ENCODE measurements around the gene HOXB8. TPM values are rescaled to one million over a fixed set of nuclear protein-coding genes. Genes with fewer than 3 reads are reported as not detected.
A peak's percentile ranks its signal among the peaks of the same experiment; 100 is the strongest.

The HOXB8 gene
- polyA plus RNA-seq, 1 donor from 2014 or later: not detected

DNA sequence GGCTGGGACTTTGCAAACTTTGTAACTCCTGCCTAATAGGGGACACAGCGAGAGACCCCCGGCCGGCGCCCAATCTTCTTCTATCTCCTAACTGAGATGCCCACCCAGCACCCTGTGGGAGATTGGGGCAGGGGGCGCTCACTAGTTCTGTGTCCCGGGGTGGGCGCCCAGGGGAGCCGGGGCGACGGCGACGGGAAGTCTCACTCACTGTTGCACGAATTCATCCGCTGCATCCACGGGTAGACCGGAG, 17.6 kb downstream of the HOXB8 start:
- Histone ChIP-seq H3K27me3 (ENCODE audit: insufficient read depth, low read depth, low read length) (peaks cover 100% of the 10 kb centered on the region), H3K36me3 (ENCODE audit: insufficient read depth, low read length) (no peaks in the 10 kb centered on the region), H3K79me2 (replicated peaks; ENCODE audit: insufficient read depth, low read length) (no peaks in the 10 kb centered on the region), H3K27ac (ENCODE audit: low read length) (no peak overlapping the region), H2AFZ (ENCODE audit: low read depth, low read length) (no peak overlapping the region), H3K4me2 (ENCODE audit: low read length) (no peak overlapping the region), H4K20me1 (ENCODE audit: insufficient read depth) (no peaks in the 10 kb centered on the region), H3K9ac (ENCODE audit: low read length) (no peak overlapping the region), H3K9me2 (ENCODE audit: insufficient read depth, low read length) (no peaks in the 10 kb centered on the region), H3K4me3 (ENCODE audit: low read length) (peak overlapping the region; percentile 25), H3K9me3 (ENCODE audit: low read length) (peaks cover 6% of the 10 kb centered on the region), H3F3A (ENCODE audit: insufficient read depth, low read length, poor library complexity, severe bottlenecking) (no peaks in the 10 kb centered on the region)
- TF ChIP-seq, protein P1, sequence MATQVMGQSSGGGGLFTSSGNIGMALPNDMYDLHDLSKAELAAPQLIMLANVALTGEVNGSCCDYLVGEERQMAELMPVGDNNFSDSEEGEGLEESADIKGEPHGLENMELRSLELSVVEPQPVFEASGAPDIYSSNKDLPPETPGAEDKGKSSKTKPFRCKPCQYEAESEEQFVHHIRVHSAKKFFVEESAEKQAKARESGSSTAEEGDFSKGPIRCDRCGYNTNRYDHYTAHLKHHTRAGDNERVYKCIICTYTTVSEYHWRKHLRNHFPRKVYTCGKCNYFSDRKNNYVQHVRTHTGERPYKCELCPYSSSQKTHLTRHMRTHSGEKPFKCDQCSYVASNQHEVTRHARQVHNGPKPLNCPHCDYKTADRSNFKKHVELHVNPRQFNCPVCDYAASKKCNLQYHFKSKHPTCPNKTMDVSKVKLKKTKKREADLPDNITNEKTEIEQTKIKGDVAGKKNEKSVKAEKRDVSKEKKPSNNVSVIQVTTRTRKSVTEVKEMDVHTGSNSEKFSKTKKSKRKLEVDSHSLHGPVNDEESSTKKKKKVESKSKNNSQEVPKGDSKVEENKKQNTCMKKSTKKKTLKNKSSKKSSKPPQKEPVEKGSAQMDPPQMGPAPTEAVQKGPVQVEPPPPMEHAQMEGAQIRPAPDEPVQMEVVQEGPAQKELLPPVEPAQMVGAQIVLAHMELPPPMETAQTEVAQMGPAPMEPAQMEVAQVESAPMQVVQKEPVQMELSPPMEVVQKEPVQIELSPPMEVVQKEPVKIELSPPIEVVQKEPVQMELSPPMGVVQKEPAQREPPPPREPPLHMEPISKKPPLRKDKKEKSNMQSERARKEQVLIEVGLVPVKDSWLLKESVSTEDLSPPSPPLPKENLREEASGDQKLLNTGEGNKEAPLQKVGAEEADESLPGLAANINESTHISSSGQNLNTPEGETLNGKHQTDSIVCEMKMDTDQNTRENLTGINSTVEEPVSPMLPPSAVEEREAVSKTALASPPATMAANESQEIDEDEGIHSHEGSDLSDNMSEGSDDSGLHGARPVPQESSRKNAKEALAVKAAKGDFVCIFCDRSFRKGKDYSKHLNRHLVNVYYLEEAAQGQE (IDR thresholded peaks at IDR 0.05; ENCODE audit: borderline replicate concordance): no peak
- TF ChIP-seq RAD21 (conservative IDR thresholded peaks at IDR 0.05) (no peak), EZH2 (IDR thresholded peaks at IDR 0.05; ENCODE audit: borderline replicate concordance, insufficient read depth, low read length, poor library complexity, severe bottlenecking) (no peak), MXI1 (conservative IDR thresholded peaks at IDR 0.05; ENCODE audit: poor library complexity, severe bottlenecking) (no peak), POLR2AphosphoS5 (IDR thresholded peaks at IDR 0.05) (no peak), TAF1 (IDR thresholded peaks at IDR 0.05; ENCODE audit: low read depth) (no peak), EP300 (conservative IDR thresholded peaks at IDR 0.05; ENCODE audit: poor library complexity, severe bottlenecking) (no peak), SMC3 (conservative IDR thresholded peaks at IDR 0.05; ENCODE audit: poor library complexity) (no peak)
- TF ChIP-seq, protein P2, sequence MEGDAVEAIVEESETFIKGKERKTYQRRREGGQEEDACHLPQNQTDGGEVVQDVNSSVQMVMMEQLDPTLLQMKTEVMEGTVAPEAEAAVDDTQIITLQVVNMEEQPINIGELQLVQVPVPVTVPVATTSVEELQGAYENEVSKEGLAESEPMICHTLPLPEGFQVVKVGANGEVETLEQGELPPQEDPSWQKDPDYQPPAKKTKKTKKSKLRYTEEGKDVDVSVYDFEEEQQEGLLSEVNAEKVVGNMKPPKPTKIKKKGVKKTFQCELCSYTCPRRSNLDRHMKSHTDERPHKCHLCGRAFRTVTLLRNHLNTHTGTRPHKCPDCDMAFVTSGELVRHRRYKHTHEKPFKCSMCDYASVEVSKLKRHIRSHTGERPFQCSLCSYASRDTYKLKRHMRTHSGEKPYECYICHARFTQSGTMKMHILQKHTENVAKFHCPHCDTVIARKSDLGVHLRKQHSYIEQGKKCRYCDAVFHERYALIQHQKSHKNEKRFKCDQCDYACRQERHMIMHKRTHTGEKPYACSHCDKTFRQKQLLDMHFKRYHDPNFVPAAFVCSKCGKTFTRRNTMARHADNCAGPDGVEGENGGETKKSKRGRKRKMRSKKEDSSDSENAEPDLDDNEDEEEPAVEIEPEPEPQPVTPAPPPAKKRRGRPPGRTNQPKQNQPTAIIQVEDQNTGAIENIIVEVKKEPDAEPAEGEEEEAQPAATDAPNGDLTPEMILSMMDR (IDR thresholded peaks at IDR 0.05; ENCODE audit: poor library complexity, severe bottlenecking): no peak

DNA sequence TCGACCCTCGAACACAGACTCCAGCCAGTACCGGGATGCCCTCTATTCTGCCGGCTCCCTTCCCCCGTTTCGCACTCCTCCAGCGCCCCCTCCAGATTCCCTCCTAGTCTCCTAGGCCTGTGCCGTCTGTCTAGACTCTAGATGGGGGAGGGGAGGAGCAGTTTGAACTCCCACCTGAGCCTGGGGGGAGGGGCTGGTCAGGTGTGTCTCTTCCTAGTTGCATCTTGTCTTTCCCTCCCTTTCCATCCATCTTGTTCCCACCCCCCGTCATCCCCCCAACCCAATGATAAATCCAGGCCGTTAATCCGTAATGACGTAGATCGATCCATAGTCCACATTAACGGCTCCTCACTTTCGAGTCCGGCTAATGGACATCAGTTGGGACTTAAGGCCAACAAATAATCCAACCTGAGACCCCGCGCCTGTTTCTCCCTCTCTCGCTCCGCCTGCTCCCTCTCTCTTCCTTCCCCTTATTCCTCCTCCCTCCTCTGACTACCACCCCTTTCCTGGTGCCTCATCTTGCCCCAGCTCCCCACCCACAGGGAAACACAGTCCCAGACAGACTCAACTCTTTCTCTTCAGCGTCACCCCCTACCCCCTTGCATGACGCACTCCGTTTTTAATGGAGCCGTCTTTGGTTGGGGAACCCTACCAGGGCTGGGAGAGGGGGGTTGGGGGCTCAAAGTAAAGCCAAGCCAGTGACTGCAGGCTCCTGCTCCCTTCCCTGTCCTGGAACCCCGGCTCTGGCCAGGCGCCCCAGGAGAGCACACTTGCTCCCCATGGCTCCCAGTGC, 18.2 kb downstream of the HOXB8 start:
- Histone ChIP-seq H4K20me1 (ENCODE audit: insufficient read depth) (no peaks in the 10 kb centered on the region), H3K9me3 (ENCODE audit: low read length) (peaks cover 3% of the 10 kb centered on the region), H3K36me3 (ENCODE audit: insufficient read depth, low read length) (no peaks in the 10 kb centered on the region), H3K4me2 (ENCODE audit: low read length) (no peak overlapping the region), H3K27ac (ENCODE audit: low read length) (no peak overlapping the region), H3K9ac (ENCODE audit: low read length) (no peak overlapping the region), H2AFZ (ENCODE audit: low read depth, low read length) (no peak overlapping the region), H3K9me2 (ENCODE audit: insufficient read depth, low read length) (no peaks in the 10 kb centered on the region), H3F3A (ENCODE audit: insufficient read depth, low read length, poor library complexity, severe bottlenecking) (no peaks in the 10 kb centered on the region), H3K4me3 (ENCODE audit: low read length) (no peak overlapping the region), H3K79me2 (replicated peaks; ENCODE audit: insufficient read depth, low read length) (no peaks in the 10 kb centered on the region), H3K27me3 (ENCODE audit: insufficient read depth, low read depth, low read length) (peaks cover 100% of the 10 kb centered on the region)
- TF ChIP-seq, protein P2 (IDR thresholded peaks at IDR 0.05; ENCODE audit: poor library complexity, severe bottlenecking): no peak
- no peak for TF ChIP-seq RAD21 (conservative IDR thresholded peaks at IDR 0.05)

All from neural cell (in vitro differentiated cells).